HG03442 (cell line): ENCODE measurements around the gene CCDC178.
"Not testable (repeated sequence)": the region's sequence is repeated elsewhere in the genome, so short reads cannot be mapped to it uniquely, and the experiment has no call there.

Experiments used
- ATAC-seq: cut with Tn5 transposase; IDR thresholded peaks from one replicate; pipeline ENCODE4 v1.9.1; 2021; ENCODE audit warnings: mild to moderate bottlenecking, moderate library complexity; ENCODE audit not compliant: unreplicated experiment

The CCDC178 gene

GRCh38 chr18:33369711-33370449, 70.6 kb downstream of the CCDC178 start:
- no peak for ATAC-seq

- ATAC-seq, result no peak
Observed at GRCh38 chr18:33356735-33357134, 83.8 kb downstream of the CCDC178 start.

- no peak for ATAC-seq
Observed at GRCh38 chr18:33355756-33356155, 84.8 kb downstream of the CCDC178 start.

- ATAC-seq, result no peak
Observed at GRCh38 chr18:33355263-33355662, 85.3 kb downstream of the CCDC178 start.

- no peak for ATAC-seq
Observed at GRCh38 chr18:33350256-33350655, 90.3 kb downstream of the CCDC178 start.

- ATAC-seq, result not testable (repeated sequence)
Observed at GRCh38 chr18:33339733-33340132, 100.8 kb downstream of the CCDC178 start.

GRCh38 chr18:33334781-33335180, 105.7 kb downstream of the CCDC178 start:
- ATAC-seq, result no peak

- ATAC-seq, result no peak
Observed at GRCh38 chr18:33330711-33331110, 109.8 kb downstream of the CCDC178 start.

- no peak for ATAC-seq
Observed at GRCh38 chr18:33326975-33327374, 113.5 kb downstream of the CCDC178 start.

- no peak for ATAC-seq
Observed at GRCh38 chr18:33317640-33318039, 122.9 kb downstream of the CCDC178 start.

GRCh38 chr18:33316146-33316587, 124.4 kb downstream of the CCDC178 start:
- no peak for ATAC-seq

- ATAC-seq, result no peak
Observed at GRCh38 chr18:33307520-33307919, 133.0 kb downstream of the CCDC178 start.

GRCh38 chr18:33304277-33304676, 136.2 kb downstream of the CCDC178 start:
- ATAC-seq, result no peak

GRCh38 chr18:33291539-33291938, 149.0 kb downstream of the CCDC178 start:
- ATAC-seq, result no peak

GRCh38 chr18:33288082-33288716, 152.3 kb downstream of the CCDC178 start:
- ATAC-seq, result no peak

GRCh38 chr18:33282709-33283333, 157.7 kb downstream of the CCDC178 start:
- ATAC-seq, result no peak

GRCh38 chr18:33282142-33282541, 158.4 kb downstream of the CCDC178 start:
- no peak for ATAC-seq

- no peak for ATAC-seq
Observed at GRCh38 chr18:33277431-33277830, 163.1 kb downstream of the CCDC178 start.

- no peak for ATAC-seq
Observed at GRCh38 chr18:33275843-33276242, 164.7 kb downstream of the CCDC178 start.

- no peak for ATAC-seq
Observed at GRCh38 chr18:33270297-33270696, 170.2 kb downstream of the CCDC178 start.

- no peak for ATAC-seq
Observed at GRCh38 chr18:33269223-33269622, 171.3 kb downstream of the CCDC178 start.

GRCh38 chr18:33264566-33264965, 176.0 kb downstream of the CCDC178 start:
- ATAC-seq, result no peak
